DOHH2 (cell line): Measurements from ENCODE around the gene ADAM33.

Experiments
- H3F3A ChIP-seq: fragments of 200-600 bp; sonication (generic), shearing (Covaris generic); 2 replicates; pipeline ENCODE4 v1.6.0; 2016; ENCODE audit warnings: antibody characterized with exemption, mild to moderate bottlenecking; ENCODE audit not compliant: control insufficient read depth, insufficient read depth
- H3K27ac ChIP-seq: fragments of 200-600 bp; sonication (generic); 2 replicates; pipeline ENCODE4 v1.5.1; 2014; ENCODE audit warnings: low read depth, mild to moderate bottlenecking, low read length, moderate library complexity
- H3K27me3 ChIP-seq: fragments of 200-600 bp; sonication (generic); 2 replicates; pipeline ENCODE4 v1.6.1; 2014; ENCODE audit warnings: mild to moderate bottlenecking, low read length, mixed read lengths; ENCODE audit not compliant: control insufficient read depth
- H3K36me3 ChIP-seq: fragments of 200-600 bp; sonication (generic); 2 replicates; pipeline ENCODE4 v1.6.1; 2014; ENCODE audit warnings: mild to moderate bottlenecking, low read length, moderate library complexity, mixed read lengths; ENCODE audit not compliant: control insufficient read depth
- H3K4me1 ChIP-seq: fragments of 200-600 bp; sonication (generic); 2 replicates; pipeline ENCODE4 v1.6.1; 2014; ENCODE audit warnings: mild to moderate bottlenecking, low read length, mixed read lengths; ENCODE audit not compliant: control insufficient read depth
- H3K4me2 ChIP-seq: fragments of 200-600 bp; sonication (generic); 2 replicates; pipeline ENCODE4 v1.6.0; 2014; ENCODE audit warnings: mild to moderate bottlenecking, low read length, moderate library complexity
- H3K4me3 ChIP-seq: fragments of 200-600 bp; sonication (generic); 2 replicates; pipeline ENCODE4 v1.5.1; 2014; ENCODE audit warnings: mild to moderate bottlenecking, low read length, mixed read lengths
- H3K79me2 ChIP-seq: fragments of 200-600 bp; sonication (generic); 2 replicates; pipeline ENCODE4 v1.6.1; 2014; ENCODE audit warnings: mild to moderate bottlenecking, low read length, mixed read lengths; ENCODE audit not compliant: control insufficient read depth
- H3K9me2 ChIP-seq: fragments of 200-600 bp; sonication (generic); replicated peaks from 2 replicates; pipeline ENCODE4 v1.6.1; 2014; ENCODE audit warnings: mild to moderate bottlenecking, low read length, mixed read lengths; ENCODE audit not compliant: control insufficient read depth
- H3K9me3 ChIP-seq: fragments of 200-600 bp; sonication (generic); 2 replicates; pipeline ENCODE4 v1.6.1; 2014; ENCODE audit warnings: antibody characterized with exemption, low read length, mixed read lengths; ENCODE audit not compliant: control insufficient read depth, insufficient read depth
- H4K20me1 ChIP-seq: fragments of 200-600 bp; sonication (generic); 2 replicates; pipeline ENCODE4 v1.6.0; 2014; ENCODE audit warnings: low read depth, mild to moderate bottlenecking, antibody characterized with exemption, low read length, moderate library complexity; ENCODE audit not compliant: control insufficient read depth, insufficient read depth
- EZH2phosphoT487 ChIP-seq: fragments of 200-600 bp; sonication (generic); IDR thresholded peaks from 2 replicates; pipeline ENCODE4 v1.6.1; 2017; ENCODE audit warnings: borderline replicate concordance, mild to moderate bottlenecking, antibody characterized with exemption, low read length, moderate library complexity, mixed read lengths
- TF ChIP-seq, protein P1 (sequence below): fragments of 200-600 bp; sonication (generic); IDR thresholded peaks from one replicate; pipeline ENCODE4 v1.5.1; 2014; ENCODE audit warnings: antibody characterized with exemption, mild to moderate bottlenecking, low read depth, low read length; ENCODE audit not compliant: poor library complexity, severe bottlenecking

The ADAM33 gene

DNA sequence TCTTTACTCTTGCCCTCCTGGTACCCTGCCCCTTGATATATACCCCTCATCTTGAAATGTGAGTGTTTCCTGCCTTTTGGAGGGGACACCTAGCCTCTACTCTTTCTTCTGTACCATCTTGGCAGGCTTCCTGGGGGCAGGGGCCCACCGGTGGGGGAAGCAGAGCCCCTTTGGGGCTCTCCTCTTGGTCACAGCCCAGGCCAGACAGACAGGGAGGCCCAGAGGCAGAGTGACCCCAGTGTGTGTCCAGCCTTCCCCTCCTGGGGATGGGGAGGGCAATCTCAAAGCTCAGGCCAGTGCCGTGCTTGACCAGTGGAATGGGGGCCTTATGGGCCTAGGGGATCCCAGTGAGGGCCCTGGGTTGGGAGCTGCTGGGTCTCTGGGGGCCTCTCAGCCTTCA, 3.6 kb downstream of the ADAM33 start:
- no peaks in the 10 kb centered on the region; the same call in 1 of the 2 replicates for H3K4me1 ChIP-seq
- H3K27ac ChIP-seq = no peak overlapping the region
- H3K27me3 ChIP-seq = peaks cover 3% of the 10 kb centered on the region; the same call in 1 of the 2 replicates
- H4K20me1 ChIP-seq = no peaks in the 10 kb centered on the region
- H3K4me2 ChIP-seq = no peak overlapping the region
- H3K9me3 ChIP-seq = no peaks in the 10 kb centered on the region
- no peaks in the 10 kb centered on the region for H3F3A ChIP-seq
- no peaks in the 10 kb centered on the region for H3K79me2 ChIP-seq
- no peak overlapping the region for H3K4me3 ChIP-seq
- TF ChIP-seq, protein P1, sequence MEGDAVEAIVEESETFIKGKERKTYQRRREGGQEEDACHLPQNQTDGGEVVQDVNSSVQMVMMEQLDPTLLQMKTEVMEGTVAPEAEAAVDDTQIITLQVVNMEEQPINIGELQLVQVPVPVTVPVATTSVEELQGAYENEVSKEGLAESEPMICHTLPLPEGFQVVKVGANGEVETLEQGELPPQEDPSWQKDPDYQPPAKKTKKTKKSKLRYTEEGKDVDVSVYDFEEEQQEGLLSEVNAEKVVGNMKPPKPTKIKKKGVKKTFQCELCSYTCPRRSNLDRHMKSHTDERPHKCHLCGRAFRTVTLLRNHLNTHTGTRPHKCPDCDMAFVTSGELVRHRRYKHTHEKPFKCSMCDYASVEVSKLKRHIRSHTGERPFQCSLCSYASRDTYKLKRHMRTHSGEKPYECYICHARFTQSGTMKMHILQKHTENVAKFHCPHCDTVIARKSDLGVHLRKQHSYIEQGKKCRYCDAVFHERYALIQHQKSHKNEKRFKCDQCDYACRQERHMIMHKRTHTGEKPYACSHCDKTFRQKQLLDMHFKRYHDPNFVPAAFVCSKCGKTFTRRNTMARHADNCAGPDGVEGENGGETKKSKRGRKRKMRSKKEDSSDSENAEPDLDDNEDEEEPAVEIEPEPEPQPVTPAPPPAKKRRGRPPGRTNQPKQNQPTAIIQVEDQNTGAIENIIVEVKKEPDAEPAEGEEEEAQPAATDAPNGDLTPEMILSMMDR = no peak
- TF ChIP-seq EZH2phosphoT487 = no peak
- no peaks in the 10 kb centered on the region for H3K9me2 ChIP-seq
- no peaks in the 10 kb centered on the region for H3K36me3 ChIP-seq

DNA sequence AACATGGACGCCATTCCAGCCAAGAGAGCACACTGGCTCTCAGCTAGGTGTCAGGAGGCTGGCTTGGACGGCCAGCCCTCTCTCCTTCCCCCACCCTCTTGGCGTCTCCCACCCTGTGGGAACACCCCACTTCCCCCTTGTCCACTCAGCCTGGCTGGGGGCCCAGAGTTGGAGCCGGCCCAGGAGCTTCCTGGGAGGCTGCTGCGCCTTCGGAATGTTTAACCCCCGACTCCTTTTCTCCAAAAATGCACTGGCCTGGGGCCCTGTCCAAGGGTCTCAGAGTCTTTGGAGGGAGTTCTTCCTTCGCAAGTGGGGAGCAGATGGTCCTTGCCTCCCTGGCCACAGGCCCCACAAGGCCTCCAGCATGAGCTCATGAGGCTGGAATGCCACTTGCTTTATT, 4.1 kb downstream of the ADAM33 start:
- Histone ChIP-seq H3K4me3 (no peak overlapping the region), H3K4me2 (no peak overlapping the region), H3K4me1 (no peaks in the 10 kb centered on the region; the same call in 1 of the 2 replicates), H3K27ac (no peak overlapping the region), H3K27me3 (peaks cover 4% of the 10 kb centered on the region; the same call in 1 of the 2 replicates), H3K9me3 (no peaks in the 10 kb centered on the region), H3K36me3 (no peaks in the 10 kb centered on the region), H3F3A (no peaks in the 10 kb centered on the region), H4K20me1 (no peaks in the 10 kb centered on the region), H3K79me2 (no peaks in the 10 kb centered on the region), H3K9me2 (no peaks in the 10 kb centered on the region)
- TF ChIP-seq, protein P1 = no peak
- no peak for TF ChIP-seq EZH2phosphoT487

DNA sequence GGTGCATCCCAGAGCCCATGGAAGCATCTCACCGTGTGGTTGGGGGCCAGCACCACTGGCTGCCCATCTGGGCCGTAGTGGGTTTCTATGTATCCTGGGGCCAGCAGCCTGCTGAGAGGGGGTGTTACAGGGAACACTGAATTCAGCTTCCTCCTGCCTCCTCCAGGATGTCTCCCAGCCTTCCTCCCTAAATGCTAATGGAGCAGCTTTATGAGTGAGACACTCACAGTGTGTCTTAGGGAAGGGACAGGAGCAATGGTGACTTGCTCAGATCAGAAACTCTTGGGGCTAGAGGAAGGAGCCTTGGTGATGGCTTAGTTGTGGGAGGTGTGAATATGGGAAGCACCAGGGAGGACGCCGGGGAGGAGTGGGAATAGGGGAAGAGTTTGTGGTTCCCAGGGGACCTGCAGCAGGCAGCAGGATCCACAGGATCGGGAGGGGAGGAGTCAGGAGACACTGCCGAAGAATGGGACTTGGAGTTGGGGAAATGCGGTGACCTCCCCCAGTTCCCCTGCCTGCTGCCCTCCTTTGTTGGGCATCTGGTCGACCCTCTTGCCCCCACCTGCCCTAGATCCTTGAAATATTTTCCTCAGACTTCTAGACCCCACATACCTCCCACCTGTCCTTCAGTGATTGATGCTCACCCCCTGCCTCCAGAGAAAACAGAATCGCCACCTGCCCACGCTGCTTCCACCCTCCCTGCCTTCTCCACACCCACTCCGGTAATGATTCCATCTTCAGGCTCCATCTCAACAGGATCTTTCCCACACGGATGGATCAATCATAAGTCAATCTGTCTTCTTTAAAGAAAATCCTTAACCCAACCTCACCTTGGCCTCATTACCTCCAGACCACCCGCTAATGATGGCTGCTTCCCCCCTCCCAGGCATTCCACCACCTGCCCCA, 6.6 kb downstream of the ADAM33 start:
- Histone ChIP-seq H3K27ac (no peak overlapping the region), H3K36me3 (no peaks in the 10 kb centered on the region), H3K4me3 (no peak overlapping the region), H3K79me2 (no peaks in the 10 kb centered on the region), H3K4me1 (no peaks in the 10 kb centered on the region; the same call in 1 of the 2 replicates), H3K4me2 (no peak overlapping the region), H3K9me3 (no peaks in the 10 kb centered on the region), H3K27me3 (peaks cover 21% of the 10 kb centered on the region), H3K9me2 (no peaks in the 10 kb centered on the region), H4K20me1 (no peaks in the 10 kb centered on the region), H3F3A (no peaks in the 10 kb centered on the region)
- no peak for TF ChIP-seq EZH2phosphoT487
- TF ChIP-seq, protein P1 = no peak
